HG03575 (cell line): Measurements from ENCODE around the gene ETFA.

Experiments
- ATAC-seq: cut with Tn5 transposase; IDR thresholded peaks from one replicate; pipeline ENCODE4 v1.9.1; 2021; ENCODE audit not compliant: unreplicated experiment, insufficient number of reproducible peaks, low FRiP score; ENCODE audit errors: extremely low read depth

The ETFA gene

GRCh38 chr15:76165951-76166350, 145.3 kb downstream of the ETFA start:
- ATAC-seq, result no peak
